CD4-positive, alpha-beta T cell treated with Interleukin-17A for 1 hour (primary cell): ENCODE results near the gene MYZAP.

Experiments
- DNase-seq: peaks from one replicate; pipeline ENCODE4 v3.0.0-alpha.2; 2020

The MYZAP gene

GRCh38 chr15:57591822-57592367 is at the start of gene MYZAP:
MYZAP (plus strand) TSS chr15:57591904; CDS start chr15:57592035, 131 bp downstream.
- DNase-seq, result peak; percentile 37

GRCh38 chr15:57542505-57542817 is 49.2 kb upstream of the MYZAP start:
- no peak for DNase-seq

- DNase-seq, result no peak
These were observed 46.7 kb upstream of the MYZAP start for GRCh38 chr15:57544848-57545480.

- DNase-seq, result no peak
These were observed 45.7 kb upstream of the MYZAP start for GRCh38 chr15:57545995-57546394.

GRCh38 chr15:57547243-57547755 is 44.4 kb upstream of the MYZAP start:
- DNase-seq, result no peak

GRCh38 chr15:57548351-57548750 is 43.4 kb upstream of the MYZAP start:
- no peak for DNase-seq

GRCh38 chr15:57548835-57549234 is 42.9 kb upstream of the MYZAP start:
- no peak for DNase-seq

- DNase-seq, result no peak
These were observed 41.8 kb upstream of the MYZAP start for GRCh38 chr15:57549935-57550334.

GRCh38 chr15:57550640-57551039 is 41.1 kb upstream of the MYZAP start:
- DNase-seq, result no peak

- no peak for DNase-seq
These were observed 39.7 kb upstream of the MYZAP start for GRCh38 chr15:57551715-57552677.

GRCh38 chr15:57552678-57553334 is 38.9 kb upstream of the MYZAP start:
- DNase-seq, result no peak

- no peak for DNase-seq
These were observed 38.2 kb upstream of the MYZAP start for GRCh38 chr15:57553526-57553925.

GRCh38 chr15:57554063-57554811 is 37.5 kb upstream of the MYZAP start:
- no peak for DNase-seq

GRCh38 chr15:57554812-57555179 is 36.9 kb upstream of the MYZAP start:
- no peak for DNase-seq

- DNase-seq, result no peak
These were observed 36.4 kb upstream of the MYZAP start for GRCh38 chr15:57555270-57555669.

- no peak for DNase-seq
These were observed 35.7 kb upstream of the MYZAP start for GRCh38 chr15:57556040-57556439.

- DNase-seq, result no peak
These were observed 34.4 kb upstream of the MYZAP start for GRCh38 chr15:57557267-57557666.

- no peak for DNase-seq
These were observed 33.9 kb upstream of the MYZAP start for GRCh38 chr15:57557810-57558209.

- DNase-seq, result peak; percentile 63
These were observed 31.8 kb upstream of the MYZAP start for GRCh38 chr15:57559875-57560274.

- peak; percentile 73 for DNase-seq
These were observed 30.5 kb upstream of the MYZAP start for GRCh38 chr15:57561041-57561711.

- DNase-seq, result no peak
These were observed 29.4 kb upstream of the MYZAP start for GRCh38 chr15:57562196-57562769.

GRCh38 chr15:57563416-57563815 is 28.3 kb upstream of the MYZAP start:
- DNase-seq, result peak; percentile 11
